NT2/D1 (cell line): Measurements from ENCODE around the gene VAV3.

Experiments used
- SUZ12 ChIP-seq: IDR thresholded peaks from 2 replicates; pipeline ENCODE4 v1.6.1; 2011; ENCODE audit not compliant: insufficient read length, insufficient read depth; ENCODE audit errors: extremely low read depth
- ZNF274 ChIP-seq: IDR thresholded peaks from 2 replicates; pipeline ENCODE4 v1.6.1; 2011; ENCODE audit warnings: mild to moderate bottlenecking, low read depth, low read length

GRCh38 chr1:107666493-107666892, 298.5 kb downstream of the VAV3 start:
- no peak for TF ChIP-seq SUZ12
- no peak for TF ChIP-seq ZNF274
